Activated naive CD8-positive, alpha-beta T cell (primary cell): ENCODE measurements around the gene MAML3.

Source experiments
- H3K27ac Mint-ChIP-seq: one replicate; pipeline ENCODE4 v1.8.0; 2021; ENCODE audit warnings: mixed read lengths
- H3K27me3 Mint-ChIP-seq: one replicate; pipeline ENCODE4 v1.8.0; 2021; ENCODE audit warnings: mixed read lengths
- H3K36me3 Mint-ChIP-seq: one replicate; pipeline ENCODE4 v1.8.0; 2021; ENCODE audit warnings: mixed read lengths
- H3K4me1 Mint-ChIP-seq: one replicate; pipeline ENCODE4 v1.8.0; 2021; ENCODE audit warnings: low read depth, mixed read lengths
- H3K4me3 Mint-ChIP-seq: one replicate; pipeline ENCODE4 v1.8.0; 2021; ENCODE audit warnings: mild to moderate bottlenecking, mixed read lengths
- H3K9me3 Mint-ChIP-seq: one replicate; pipeline ENCODE4 v1.8.0; 2021; ENCODE audit warnings: low read depth, mixed read lengths

MAML3 gene

DNA sequence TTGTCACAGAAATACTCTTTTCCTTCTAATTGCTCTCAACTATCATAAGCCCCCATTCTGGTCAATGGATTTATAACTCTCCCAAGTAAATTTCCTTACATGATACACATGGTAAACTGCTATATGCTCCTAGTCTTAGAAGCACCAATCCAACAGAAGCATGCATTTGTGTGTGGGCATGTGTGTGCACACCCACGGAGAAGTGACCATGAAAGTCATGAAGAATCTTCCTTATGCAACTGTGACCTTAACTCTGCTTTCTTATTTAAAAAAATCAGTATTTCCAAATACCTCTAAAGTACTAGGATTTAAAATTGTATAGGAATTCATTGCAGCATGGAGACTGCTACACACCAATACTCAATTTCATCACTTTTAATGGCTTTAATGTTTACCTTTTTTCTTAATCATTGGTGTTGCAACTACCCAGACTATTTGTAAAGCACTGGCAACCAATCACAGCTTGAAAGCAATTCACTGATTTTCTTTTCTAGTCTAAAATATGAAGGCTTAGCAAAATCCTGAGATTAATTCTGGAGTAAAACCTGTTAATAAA is 47.6 kb downstream of the MAML3 start:
- no peak overlapping the region for H3K4me3 Mint-ChIP-seq
- peaks cover 48% of the 10 kb centered on the region for H3K4me1 Mint-ChIP-seq
- H3K9me3 Mint-ChIP-seq, result no peaks in the 10 kb centered on the region
- H3K27me3 Mint-ChIP-seq, result no peaks in the 10 kb centered on the region
- H3K27ac Mint-ChIP-seq, result no peak overlapping the region
- H3K36me3 Mint-ChIP-seq, result peaks cover 2% of the 10 kb centered on the region

DNA sequence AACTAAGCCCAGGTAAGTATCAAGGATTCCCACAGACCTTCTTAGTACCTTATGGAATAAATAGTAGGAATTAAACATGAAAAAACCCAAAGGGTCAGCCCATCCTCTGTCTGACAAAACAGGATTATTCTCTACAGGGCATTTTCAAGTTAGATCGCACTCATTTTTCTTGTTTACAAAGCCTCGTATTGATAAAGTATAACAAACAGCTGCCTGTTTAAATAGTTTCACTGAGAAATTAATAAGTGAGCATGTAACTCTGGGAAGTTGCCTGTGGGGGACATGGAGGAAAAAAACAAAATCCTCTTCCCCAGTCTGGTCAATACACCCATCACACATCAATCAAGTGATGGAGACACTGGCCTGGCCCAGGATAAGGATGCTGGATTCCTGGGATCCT is 48.5 kb downstream of the MAML3 start:
- peaks cover 55% of the 10 kb centered on the region for H3K4me1 Mint-ChIP-seq
- H3K36me3 Mint-ChIP-seq, result peaks cover 2% of the 10 kb centered on the region
- no peaks in the 10 kb centered on the region for H3K9me3 Mint-ChIP-seq
- no peaks in the 10 kb centered on the region for H3K27me3 Mint-ChIP-seq
- H3K27ac Mint-ChIP-seq, result no peak overlapping the region
- H3K4me3 Mint-ChIP-seq, result no peak overlapping the region

DNA sequence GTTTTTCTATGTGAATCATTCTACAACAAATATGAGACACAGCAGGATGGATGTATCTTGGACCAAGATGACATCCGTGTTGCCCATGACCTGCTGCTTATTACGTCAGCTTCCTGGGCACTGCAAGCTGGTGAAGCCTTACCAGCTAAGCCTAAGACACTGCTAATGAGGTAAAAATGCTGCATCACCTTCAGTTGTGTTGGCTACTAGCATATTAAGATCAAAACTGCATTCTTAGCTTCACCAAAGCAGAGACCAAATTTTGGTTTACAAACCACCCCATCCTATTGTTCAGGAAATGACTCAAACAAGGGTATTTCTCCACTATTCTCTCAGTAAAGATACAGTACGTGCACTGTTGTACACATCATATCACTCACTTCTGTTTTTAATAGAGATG is 50.3 kb downstream of the MAML3 start:
- peaks cover 2% of the 10 kb centered on the region for H3K36me3 Mint-ChIP-seq
- H3K27ac Mint-ChIP-seq, result peak overlapping the region; percentile 67
- H3K27me3 Mint-ChIP-seq, result no peaks in the 10 kb centered on the region
- H3K4me1 Mint-ChIP-seq, result peaks cover 62% of the 10 kb centered on the region
- H3K9me3 Mint-ChIP-seq, result no peaks in the 10 kb centered on the region
- H3K4me3 Mint-ChIP-seq, result peak overlapping the region; percentile 46

DNA sequence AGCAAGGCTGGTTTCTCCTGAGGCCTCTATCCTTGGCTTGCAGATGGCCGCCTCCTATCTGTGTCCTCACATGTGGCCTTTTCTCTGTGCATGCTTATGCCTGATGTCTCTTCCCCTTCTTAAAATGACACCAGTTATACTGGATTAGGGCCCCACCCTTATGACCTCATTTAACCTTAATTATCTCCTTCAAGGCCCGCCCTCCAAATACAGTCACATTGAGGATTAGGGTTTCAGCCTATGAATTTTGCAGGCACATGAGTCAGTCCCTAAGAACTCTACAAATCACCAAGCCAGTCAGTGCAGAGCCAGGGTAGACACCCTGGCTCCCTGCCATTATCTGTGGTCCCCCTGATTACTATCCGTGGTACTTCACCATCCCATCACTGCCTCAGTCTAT is 51.6 kb downstream of the MAML3 start:
- peaks cover 62% of the 10 kb centered on the region for H3K4me1 Mint-ChIP-seq
- peaks cover 2% of the 10 kb centered on the region for H3K36me3 Mint-ChIP-seq
- H3K27me3 Mint-ChIP-seq, result no peaks in the 10 kb centered on the region
- H3K9me3 Mint-ChIP-seq, result no peaks in the 10 kb centered on the region
- H3K27ac Mint-ChIP-seq, result no peak overlapping the region
- no peak overlapping the region for H3K4me3 Mint-ChIP-seq

DNA sequence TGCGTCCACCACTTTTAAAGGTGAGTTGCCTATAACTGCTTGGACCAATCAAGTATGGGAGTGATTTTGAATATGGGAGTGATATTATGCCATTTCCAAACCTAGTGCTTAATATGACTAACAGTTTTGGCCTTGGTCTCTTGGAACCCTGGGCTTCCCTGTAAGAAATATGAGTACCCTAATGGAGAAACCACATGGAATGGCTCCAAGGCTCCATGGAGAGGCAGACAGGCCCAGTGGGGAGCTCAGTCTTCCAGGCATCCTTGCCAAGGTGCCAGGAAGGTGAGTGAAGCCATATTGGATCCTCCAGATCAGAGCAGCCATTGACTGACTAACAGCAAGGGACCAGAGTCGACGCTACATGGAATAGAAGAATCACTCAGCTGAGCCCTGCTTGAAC is 53.2 kb downstream of the MAML3 start:
- Mint-ChIP-seq H3K9me3 (no peaks in the 10 kb centered on the region), H3K4me3 (no peak overlapping the region), H3K4me1 (peaks cover 76% of the 10 kb centered on the region), H3K27ac (no peak overlapping the region), H3K36me3 (no peaks in the 10 kb centered on the region), H3K27me3 (no peaks in the 10 kb centered on the region)

DNA sequence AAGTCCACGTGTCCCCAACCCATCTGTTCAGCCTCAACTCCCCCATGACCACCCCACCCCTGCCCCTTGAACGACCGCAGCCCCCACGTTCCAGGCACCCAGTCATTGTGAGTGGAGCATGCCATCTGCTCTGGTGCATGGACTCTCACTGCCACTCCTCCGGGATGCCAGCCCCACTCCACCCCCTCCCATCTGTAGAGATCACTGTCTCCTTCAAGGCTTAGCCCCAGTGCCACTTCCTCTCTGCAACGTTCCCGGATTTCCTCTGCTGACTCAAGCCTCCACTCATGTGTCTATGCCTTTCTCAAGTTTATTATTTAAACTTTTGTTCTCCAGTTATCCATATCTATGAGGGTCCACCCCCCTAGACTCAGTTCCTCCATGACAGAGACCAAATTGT is 54.0 kb downstream of the MAML3 start:
- Mint-ChIP-seq H3K27ac (peak overlapping the region; percentile 72), H3K9me3 (no peaks in the 10 kb centered on the region), H3K4me3 (peak overlapping the region; percentile 63), H3K27me3 (no peaks in the 10 kb centered on the region), H3K36me3 (no peaks in the 10 kb centered on the region), H3K4me1 (peaks cover 82% of the 10 kb centered on the region)

DNA sequence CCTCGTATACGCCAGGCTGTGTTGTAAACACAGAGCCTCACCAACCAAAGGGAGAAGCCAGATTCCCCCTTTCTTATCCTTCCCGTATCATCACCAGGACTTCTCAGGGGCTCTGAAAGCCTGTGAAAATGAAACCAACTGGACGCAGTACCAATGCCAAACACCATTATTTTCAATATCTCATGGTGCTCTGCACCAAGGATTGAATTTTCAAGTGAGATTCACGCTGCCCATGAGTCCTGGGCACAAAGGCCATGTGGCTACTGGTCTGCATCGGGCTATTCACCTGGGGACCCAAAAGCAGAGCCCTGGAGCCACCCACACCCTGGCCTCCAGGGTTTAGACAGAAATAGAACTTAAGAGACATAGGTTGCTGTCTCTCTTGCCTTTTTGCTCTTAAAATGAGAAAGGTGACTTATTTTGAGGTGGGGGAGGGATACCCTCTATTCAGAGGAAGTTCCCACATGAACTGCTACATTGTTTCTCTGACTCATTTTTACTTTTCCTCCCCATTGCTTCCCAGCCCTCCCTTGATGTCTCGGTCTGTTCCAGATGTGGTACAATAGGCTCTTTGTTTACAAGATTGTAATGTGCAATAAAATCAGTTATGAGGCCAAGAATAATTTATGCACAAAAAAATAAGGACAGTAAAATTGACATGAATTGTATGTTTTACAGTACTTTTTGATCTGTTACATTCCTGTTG is 55.4 kb downstream of the MAML3 start:
- peaks cover 89% of the 10 kb centered on the region for H3K4me1 Mint-ChIP-seq

DNA sequence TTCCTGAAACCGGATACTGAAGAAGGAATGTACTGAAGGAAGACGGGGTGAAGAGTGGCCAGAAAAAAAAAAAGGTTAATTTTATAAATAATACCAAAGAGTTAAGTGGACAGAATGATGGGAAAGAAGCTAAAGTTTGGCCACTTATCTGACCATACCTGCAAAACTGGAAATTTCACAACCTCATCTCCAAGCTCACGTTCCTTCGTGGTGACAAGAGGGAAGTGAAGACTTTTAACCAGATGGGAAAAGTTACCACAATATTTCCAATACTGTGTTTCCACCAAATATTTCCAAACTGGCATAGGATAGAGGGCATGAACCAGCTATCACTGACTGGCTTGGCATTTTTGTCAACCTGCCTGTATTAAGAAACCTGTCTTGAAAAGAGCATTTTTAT is 56.4 kb downstream of the MAML3 start:
- H3K27ac Mint-ChIP-seq, result peak overlapping the region; percentile 91
- peaks cover 85% of the 10 kb centered on the region for H3K4me1 Mint-ChIP-seq
- no peaks in the 10 kb centered on the region for H3K9me3 Mint-ChIP-seq
- no peaks in the 10 kb centered on the region for H3K36me3 Mint-ChIP-seq
- H3K27me3 Mint-ChIP-seq, result no peaks in the 10 kb centered on the region
- H3K4me3 Mint-ChIP-seq, result no peak overlapping the region

More for the DNA sequence above, 55.4 kb downstream of the MAML3 start:
- H3K27ac Mint-ChIP-seq, result peak overlapping the region; percentile 42
- H3K9me3 Mint-ChIP-seq, result no peaks in the 10 kb centered on the region
- H3K27me3 Mint-ChIP-seq, result no peaks in the 10 kb centered on the region
- H3K4me3 Mint-ChIP-seq, result peak overlapping the region; percentile 71
- no peaks in the 10 kb centered on the region for H3K36me3 Mint-ChIP-seq

DNA sequence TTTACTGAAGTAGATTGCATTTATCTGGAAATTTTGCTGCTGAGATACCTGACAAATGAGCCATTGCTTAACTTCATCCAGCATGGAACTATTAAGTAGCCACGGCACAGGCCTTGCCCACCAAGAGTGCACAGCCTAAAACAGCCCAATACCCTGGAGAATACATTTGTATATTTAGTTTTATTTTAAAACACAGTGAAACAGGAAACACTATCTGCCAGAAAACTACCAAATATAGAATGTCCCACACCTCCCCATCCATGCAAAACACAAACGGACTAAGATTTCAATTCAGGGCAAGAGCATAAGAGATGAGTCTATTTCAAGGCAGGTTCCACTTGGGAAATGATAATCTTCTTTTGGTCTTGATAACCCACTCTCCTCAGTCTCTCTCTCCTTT is 57.1 kb downstream of the MAML3 start:
- Mint-ChIP-seq H3K36me3 (no peaks in the 10 kb centered on the region), H3K4me3 (peak overlapping the region; percentile 88), H3K27me3 (no peaks in the 10 kb centered on the region), H3K27ac (peak overlapping the region; percentile 91), H3K9me3 (no peaks in the 10 kb centered on the region), H3K4me1 (peaks cover 85% of the 10 kb centered on the region)

DNA sequence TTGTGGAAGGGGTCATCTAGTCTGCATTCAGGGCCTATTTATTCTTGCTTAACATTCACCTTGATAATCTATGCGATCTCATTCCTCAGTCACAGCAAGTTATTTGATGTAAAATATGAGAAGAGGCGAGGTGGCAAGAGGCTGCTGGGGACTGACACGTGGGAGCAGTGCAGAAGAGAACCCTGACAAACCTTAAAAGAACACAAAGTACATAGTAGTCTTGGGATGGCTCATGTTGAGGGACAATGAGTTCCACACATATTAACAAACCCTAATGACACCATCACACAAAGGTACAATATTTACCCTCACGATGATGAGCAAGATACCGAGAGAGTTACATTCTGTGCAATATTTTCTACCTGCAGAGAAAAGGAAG is 57.5 kb downstream of the MAML3 start:
- peak overlapping the region; percentile 88 for H3K4me3 Mint-ChIP-seq
- peaks cover 84% of the 10 kb centered on the region for H3K4me1 Mint-ChIP-seq
- no peaks in the 10 kb centered on the region for H3K9me3 Mint-ChIP-seq
- H3K36me3 Mint-ChIP-seq, result no peaks in the 10 kb centered on the region
- peak overlapping the region; percentile 91 for H3K27ac Mint-ChIP-seq
- H3K27me3 Mint-ChIP-seq, result no peaks in the 10 kb centered on the region

DNA sequence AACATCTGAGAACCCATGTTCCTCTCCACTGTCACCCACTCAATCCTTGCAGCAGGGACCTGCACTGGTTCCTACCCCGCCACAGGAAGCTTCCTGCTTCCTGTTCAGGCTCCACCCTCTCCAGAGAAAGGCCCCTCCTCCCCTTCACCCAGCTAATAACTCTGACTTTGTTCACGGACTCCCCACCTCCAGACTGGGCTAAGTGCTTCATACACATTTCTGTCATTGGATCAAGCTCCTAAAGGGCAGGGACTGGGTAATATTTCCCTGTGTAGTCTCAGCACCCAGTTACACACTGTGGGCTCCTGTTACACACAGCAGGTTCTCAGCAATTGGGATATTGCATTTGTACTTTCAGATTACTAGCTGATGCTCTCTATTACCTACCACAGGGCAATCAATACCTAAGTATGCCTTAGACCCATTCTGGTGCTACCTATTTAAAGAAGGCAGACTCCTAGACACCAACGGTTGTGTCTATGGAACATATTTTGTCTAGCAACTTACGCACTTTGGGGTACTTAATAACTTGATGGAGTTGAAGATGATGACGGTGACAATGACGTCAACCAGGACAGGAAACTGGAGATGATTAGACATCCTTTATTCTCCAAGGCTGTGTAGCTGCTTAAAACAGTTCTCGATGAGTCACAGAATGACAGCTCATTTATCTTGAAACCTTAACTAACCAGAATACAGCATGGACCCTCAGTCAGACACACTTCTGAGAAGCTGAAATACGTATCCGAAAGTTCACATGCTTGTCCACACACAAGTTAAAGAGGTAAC is 58.1 kb downstream of the MAML3 start:
- Mint-ChIP-seq H3K27me3 (no peaks in the 10 kb centered on the region), H3K4me3 (peak overlapping the region; percentile 88), H3K27ac (peak overlapping the region; percentile 91)

DNA sequence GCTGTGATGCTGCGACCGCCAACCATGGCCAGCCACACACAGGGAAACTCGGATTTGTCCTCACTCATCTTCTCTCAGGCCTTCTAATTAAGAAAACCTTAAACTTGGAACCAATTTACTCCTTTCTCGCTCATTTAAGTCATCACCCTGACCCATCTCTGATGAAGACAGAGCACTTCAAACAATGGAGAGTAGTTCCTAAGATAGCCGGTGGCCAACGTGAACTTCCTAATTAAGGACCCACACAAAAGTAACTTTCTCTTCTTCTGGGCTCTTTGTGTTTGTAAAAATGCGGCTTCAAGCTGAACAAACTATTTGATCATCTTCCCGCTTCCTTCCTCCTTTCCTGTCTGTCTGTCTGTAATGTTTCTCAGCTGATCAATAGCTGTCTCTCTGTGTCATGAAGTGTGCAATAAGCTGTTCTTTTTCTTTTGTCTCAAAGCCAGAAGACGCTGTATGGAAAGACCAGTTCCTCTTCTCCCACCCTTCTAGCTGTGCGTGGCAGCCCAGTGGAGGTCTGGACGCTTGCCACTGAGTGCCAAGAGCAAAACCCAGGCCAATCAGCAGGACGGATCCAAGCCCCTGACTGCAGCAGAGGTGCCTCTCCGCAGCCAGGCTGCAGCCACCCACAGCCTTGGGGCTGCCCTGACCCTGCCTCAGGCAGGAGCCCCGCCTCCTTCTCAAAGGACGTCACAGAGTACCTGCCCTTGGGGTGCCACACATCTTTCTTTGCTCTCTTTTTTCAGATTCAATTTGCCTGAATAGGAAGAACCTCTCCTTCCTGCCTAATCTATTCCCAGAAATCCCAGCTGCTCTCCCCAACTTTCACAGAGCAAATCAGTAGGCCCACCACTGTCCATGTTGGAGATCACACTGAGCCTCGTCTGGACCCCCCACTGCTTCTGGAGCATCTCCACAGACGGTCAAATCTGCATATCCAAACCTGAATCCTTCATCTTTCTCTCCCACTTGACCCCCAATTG is 59.3 kb downstream of the MAML3 start:
- peak overlapping the region; percentile 91 for H3K27ac Mint-ChIP-seq
- no peaks in the 10 kb centered on the region for H3K27me3 Mint-ChIP-seq
- H3K36me3 Mint-ChIP-seq, result no peaks in the 10 kb centered on the region
- H3K9me3 Mint-ChIP-seq, result no peaks in the 10 kb centered on the region
- H3K4me1 Mint-ChIP-seq, result peaks cover 72% of the 10 kb centered on the region
- peak overlapping the region; percentile 88 for H3K4me3 Mint-ChIP-seq

More for the DNA sequence above, 58.1 kb downstream of the MAML3 start:
- H3K9me3 Mint-ChIP-seq, result no peaks in the 10 kb centered on the region
- peaks cover 83% of the 10 kb centered on the region for H3K4me1 Mint-ChIP-seq
- no peaks in the 10 kb centered on the region for H3K36me3 Mint-ChIP-seq

DNA sequence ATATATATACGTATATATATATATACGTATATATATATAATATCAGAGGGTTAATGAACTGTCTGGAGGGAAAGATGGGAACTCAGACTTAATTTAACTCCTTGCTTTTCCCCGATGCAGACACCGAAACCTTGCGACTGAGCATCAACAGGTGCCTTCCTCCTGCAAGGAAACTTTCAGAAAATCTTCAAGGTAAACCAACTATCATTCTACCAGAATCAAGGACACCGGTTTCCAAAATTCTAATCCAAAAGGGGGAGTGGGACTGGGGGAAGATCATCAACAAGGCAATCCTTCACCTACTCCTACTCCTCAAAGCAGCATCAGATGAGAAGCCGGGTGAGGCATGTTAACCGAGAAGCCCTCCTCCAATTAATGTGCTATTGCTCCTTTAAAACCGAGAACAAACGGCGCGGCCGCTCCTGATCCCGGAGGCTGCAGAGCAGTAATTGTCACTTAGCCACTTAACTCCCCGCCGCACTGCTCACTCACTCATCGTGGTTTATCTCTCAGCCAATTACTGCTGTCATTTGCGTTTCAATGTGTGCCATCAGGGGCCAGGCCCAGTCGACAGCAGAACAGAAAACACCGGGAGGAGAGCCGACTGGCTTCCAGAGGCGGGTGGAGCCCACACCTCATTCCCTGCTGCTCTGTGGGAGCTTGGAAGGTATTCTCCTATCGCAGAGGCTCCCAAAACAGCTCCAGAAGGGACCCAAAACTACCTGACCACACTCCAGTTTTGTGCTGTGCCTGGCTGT is 61.7 kb downstream of the MAML3 start:
- no peaks in the 10 kb centered on the region for H3K27me3 Mint-ChIP-seq
- peaks cover 49% of the 10 kb centered on the region for H3K4me1 Mint-ChIP-seq
- H3K4me3 Mint-ChIP-seq, result peak overlapping the region; percentile 5
- peak overlapping the region; percentile 73 for H3K27ac Mint-ChIP-seq
- peaks cover 6% of the 10 kb centered on the region for H3K36me3 Mint-ChIP-seq
- H3K9me3 Mint-ChIP-seq, result no peaks in the 10 kb centered on the region

DNA sequence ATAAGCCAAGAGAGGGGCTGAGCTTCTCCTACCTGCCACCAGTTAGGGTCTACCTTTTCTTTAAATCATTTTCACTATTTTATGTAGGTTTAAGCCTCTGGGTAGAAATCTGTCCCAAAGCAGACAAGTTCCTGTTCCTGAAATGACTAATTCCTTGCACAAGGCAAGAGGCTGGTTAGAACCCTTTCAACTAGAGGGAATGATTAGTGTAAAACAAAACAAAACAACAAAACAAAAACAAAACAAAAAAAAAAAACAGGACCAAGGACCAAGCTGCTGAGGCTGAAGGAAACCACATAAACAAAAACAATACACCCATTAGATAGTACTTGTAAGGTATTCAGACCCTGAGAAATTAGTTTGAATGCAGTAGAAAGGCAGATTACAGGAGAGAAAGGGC is 62.7 kb downstream of the MAML3 start:
- Mint-ChIP-seq H3K4me3 (no peak overlapping the region), H3K9me3 (no peaks in the 10 kb centered on the region), H3K36me3 (peaks cover 6% of the 10 kb centered on the region), H3K27me3 (no peaks in the 10 kb centered on the region), H3K4me1 (peaks cover 39% of the 10 kb centered on the region), H3K27ac (no peak overlapping the region)
